Retinal pigment epithelial cell (primary cell): Measurements from ENCODE around the gene YIF1B.

Experiments
- DNase-seq: peaks from one replicate; pipeline ENCODE4 v3.0.0-alpha.2; 2010; ENCODE audit warnings: low read depth
- H3K4me3 ChIP-seq: 2 replicates; pipeline ENCODE4 v1.5.1; 2011; ENCODE audit warnings: mild to moderate bottlenecking, low read length, control low read depth, moderate library complexity
- CTCF ChIP-seq: conservative IDR thresholded peaks from 2 replicates; pipeline ENCODE4 v1.5.1; 2011; ENCODE audit warnings: low read depth, low read length, control low read depth, inconsistent platforms

The YIF1B gene

GRCh38 chr19:38276942-38277517 is 38.7 kb downstream of the YIF1B start:
- no peak for TF ChIP-seq CTCF
- no peak for DNase-seq
- H3K4me3 ChIP-seq = no peak overlapping the region

GRCh38 chr19:38274739-38275138 is 41.0 kb downstream of the YIF1B start:
- no peak for TF ChIP-seq CTCF
- no peak overlapping the region for H3K4me3 ChIP-seq
- no peak for DNase-seq

- no peak for DNase-seq
- H3K4me3 ChIP-seq = no peak overlapping the region
- TF ChIP-seq CTCF = no peak
Measured at GRCh38 chr19:38273499-38273898, 42.2 kb downstream of the YIF1B start.

GRCh38 chr19:38270587-38271167 is 45.1 kb downstream of the YIF1B start:
- no peak overlapping the region for H3K4me3 ChIP-seq
- TF ChIP-seq CTCF = no peak
- no peak for DNase-seq

DNA sequence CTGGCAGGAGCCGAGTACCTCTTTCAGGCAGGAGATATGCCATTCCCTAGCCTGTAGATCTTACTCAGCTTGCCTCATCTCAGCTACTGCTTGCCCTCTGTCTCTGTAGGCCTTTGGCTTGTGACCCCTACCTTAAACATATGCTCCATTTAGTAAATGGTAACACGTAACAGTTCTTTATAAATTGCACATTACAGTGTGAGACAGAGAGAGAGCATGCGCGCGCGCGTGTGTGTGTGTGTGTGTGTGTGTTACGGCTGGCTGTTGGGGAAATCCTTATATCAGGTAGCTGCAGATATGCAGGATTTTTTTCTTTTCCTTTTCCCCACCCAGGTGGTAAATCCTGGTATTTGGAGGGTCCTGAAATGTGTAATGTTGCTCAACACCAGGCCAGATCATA is 47.2 kb downstream of the YIF1B start:
- H3K4me3 ChIP-seq = no peak overlapping the region
- TF ChIP-seq CTCF = no peak
- DNase-seq = no peak

DNA sequence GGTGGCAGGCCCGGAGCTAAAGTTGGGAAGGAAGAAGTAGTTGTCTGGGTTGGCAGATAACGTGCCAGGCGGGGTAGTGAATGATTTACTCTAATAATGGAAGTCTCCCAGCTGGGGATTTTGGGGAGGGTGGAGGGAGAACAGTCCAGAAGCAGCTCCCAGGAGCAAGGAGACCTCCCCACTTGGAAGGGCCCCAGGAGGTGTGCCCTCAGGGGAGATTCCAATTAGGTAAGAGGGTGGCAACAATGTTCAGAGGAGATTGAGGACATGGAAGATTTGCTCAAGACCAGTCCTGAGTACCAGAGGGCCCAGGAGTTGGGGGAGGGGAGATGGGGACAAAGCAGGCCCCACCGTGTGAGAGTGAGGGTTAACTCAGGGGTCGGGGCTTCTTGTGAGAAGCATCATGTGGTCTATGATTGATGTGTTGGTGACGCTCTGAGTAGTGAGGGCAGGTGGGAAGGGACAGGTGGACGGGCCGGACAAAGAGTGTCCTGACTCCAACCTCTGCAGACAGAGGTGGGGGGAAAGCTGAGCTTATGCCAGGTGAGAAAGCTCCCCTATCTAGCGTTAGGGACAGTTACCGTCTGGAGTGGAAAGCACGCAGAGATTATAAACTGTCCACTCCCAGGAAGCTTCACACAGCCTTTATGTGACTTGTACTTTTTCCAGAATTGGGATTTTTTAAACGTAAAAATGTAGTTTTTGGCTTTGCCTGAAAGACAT is 47.8 kb downstream of the YIF1B start:
- DNase-seq = no peak
- TF ChIP-seq CTCF = no peak
- H3K4me3 ChIP-seq = no peak overlapping the region
